ENCODE results near the gene NUDT21. TPM values are rescaled to one million over a fixed set of nuclear protein-coding genes. Genes with fewer than 3 reads are reported as not detected.

The NUDT21 gene
- total RNA-seq, 2 donors from 2014 or later, result 92.4 to 135 TPM

DNA sequence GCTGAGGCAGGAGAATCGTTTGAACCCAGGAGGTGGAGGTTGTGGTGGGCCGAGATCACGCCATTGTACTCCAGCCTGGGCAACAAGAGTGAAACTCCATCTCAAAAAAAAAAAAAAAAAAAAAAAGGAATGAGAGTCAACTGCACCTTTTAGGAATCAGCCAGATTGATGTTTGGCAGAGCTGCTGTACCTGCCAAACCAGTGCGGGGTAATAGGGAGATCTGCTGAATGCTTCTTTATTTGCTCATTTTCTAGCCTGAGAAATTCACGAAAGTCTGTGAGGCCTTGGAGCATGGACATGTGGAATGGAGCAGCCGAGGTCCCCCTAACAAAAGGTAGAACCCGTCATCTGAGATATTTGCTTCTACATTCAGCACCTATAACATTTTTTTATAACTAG is 18.6 kb upstream of the NUDT21 start:
- no peak overlapping the region for H3K4me3 ChIP-seq
- H3K27ac ChIP-seq, result no peak overlapping the region
- H3K9me3 ChIP-seq, result no peaks in the 10 kb centered on the region
- no peak for DNase-seq
- no peaks in the 10 kb centered on the region for H3K27me3 ChIP-seq
- intact Hi-C loops (cut with DNase I), result no loop called here
- H3K36me3 ChIP-seq, result peaks cover 13% of the 10 kb centered on the region
- H3K9ac ChIP-seq (ENCODE audit: low read depth in 2 of 2, low read length in 2 of 2), result no peak overlapping the region
- TF ChIP-seq, protein P1, sequence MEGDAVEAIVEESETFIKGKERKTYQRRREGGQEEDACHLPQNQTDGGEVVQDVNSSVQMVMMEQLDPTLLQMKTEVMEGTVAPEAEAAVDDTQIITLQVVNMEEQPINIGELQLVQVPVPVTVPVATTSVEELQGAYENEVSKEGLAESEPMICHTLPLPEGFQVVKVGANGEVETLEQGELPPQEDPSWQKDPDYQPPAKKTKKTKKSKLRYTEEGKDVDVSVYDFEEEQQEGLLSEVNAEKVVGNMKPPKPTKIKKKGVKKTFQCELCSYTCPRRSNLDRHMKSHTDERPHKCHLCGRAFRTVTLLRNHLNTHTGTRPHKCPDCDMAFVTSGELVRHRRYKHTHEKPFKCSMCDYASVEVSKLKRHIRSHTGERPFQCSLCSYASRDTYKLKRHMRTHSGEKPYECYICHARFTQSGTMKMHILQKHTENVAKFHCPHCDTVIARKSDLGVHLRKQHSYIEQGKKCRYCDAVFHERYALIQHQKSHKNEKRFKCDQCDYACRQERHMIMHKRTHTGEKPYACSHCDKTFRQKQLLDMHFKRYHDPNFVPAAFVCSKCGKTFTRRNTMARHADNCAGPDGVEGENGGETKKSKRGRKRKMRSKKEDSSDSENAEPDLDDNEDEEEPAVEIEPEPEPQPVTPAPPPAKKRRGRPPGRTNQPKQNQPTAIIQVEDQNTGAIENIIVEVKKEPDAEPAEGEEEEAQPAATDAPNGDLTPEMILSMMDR (IDR thresholded peaks at IDR 0.05), result no peak
- no peaks in the 10 kb centered on the region for H3K4me1 ChIP-seq

DNA sequence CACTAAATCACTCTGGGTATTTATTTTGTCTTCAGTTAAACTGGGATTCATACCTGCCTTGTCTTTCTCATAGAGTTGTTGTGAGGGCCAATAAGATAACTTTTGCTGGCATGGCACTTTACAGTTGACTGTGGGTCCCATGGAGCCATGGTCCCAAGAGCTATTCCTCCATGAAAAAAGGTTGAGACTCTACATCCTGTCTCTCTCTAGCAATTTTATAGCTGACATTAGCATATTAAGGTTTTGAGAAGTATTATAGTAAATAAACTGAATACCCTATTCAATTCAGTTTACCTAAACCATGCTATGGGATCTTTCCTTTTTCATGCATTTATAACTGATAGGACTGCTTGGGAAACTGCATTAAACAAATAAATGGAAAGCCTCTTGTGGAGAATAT is 17.7 kb upstream of the NUDT21 start:
- intact Hi-C loops (cut with DNase I), result no loop called here
- TF ChIP-seq, protein P1 (IDR thresholded peaks at IDR 0.05), result no peak
- H3K9ac ChIP-seq (ENCODE audit: low read depth in 2 of 2, low read length in 2 of 2), result no peak overlapping the region

GRCh38 chr16:56466344-56466743 is 15.2 kb upstream of the NUDT21 start:
- Histone ChIP-seq H3K27me3 (no peaks in the 10 kb centered on the region), H3K4me1 (no peaks in the 10 kb centered on the region), H3K9me3 (no peaks in the 10 kb centered on the region), H3K9ac (ENCODE audit: low read depth in 2 of 2, low read length in 2 of 2) (no peak overlapping the region), H3K27ac (no peak overlapping the region), H3K4me3 (no peak overlapping the region), H3K36me3 (peaks cover 19% of the 10 kb centered on the region)
- DNase-seq, result no peak
- TF ChIP-seq, protein P1 (IDR thresholded peaks at IDR 0.05), result no peak
- intact Hi-C loops (cut with DNase I), result no loop called here

More for the DNA sequence above, 17.7 kb upstream of the NUDT21 start:
- Histone ChIP-seq H3K27ac (no peak overlapping the region), H3K36me3 (peaks cover 13% of the 10 kb centered on the region), H3K4me1 (no peaks in the 10 kb centered on the region), H3K4me3 (no peak overlapping the region), H3K27me3 (no peaks in the 10 kb centered on the region), H3K9me3 (no peaks in the 10 kb centered on the region)
- DNase-seq, result no peak

GRCh38 chr16:56463153-56463552 is 12.0 kb upstream of the NUDT21 start:
- peaks cover 13% of the 10 kb centered on the region for H3K36me3 ChIP-seq
- no peak overlapping the region for H3K27ac ChIP-seq
- H3K4me3 ChIP-seq, result no peak overlapping the region
- no peaks in the 10 kb centered on the region for H3K4me1 ChIP-seq
- H3K27me3 ChIP-seq, result no peaks in the 10 kb centered on the region
- TF ChIP-seq, protein P1 (IDR thresholded peaks at IDR 0.05), result no peak
- no peaks in the 10 kb centered on the region for H3K9me3 ChIP-seq
- H3K9ac ChIP-seq (ENCODE audit: low read depth in 2 of 2, low read length in 2 of 2), result no peak overlapping the region
- intact Hi-C loops (cut with DNase I), result no loop called here
- no peak for DNase-seq

DNA sequence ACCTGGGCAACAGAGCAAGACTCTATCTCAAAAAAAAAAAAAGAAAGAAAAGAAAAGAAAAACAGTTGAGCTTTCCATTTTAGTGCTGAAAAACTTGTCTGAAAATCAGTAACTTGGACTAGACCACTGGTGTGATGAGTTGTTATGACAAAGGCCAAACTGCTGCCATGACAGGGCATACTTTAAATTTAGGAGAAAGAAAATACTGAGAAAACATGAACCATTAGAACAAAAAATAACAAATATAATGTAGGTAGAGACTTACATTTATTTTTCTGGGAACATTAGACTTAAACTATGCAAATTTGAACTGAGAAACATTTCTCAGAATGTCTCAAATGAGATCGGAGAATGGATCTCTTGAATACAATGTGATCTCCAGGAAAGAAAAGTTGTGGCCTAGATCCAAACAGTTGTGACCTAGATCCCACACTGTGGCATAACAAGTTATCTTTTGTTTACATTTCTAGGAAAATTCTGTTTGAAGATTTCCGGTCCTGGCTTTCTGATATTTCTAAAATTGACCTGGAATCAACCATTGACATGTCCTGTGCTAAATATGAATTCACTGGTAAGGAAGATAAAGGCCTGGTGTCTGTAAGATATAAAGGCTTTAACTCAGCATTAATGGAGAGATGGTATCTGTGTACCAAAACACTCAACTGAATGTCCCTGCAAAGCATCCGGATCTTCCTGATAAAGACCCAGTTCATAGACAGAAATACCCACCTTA is 11.1 kb upstream of the NUDT21 start:
- intact Hi-C loops (cut with DNase I), result no loop called here

More for the DNA sequence above, 11.1 kb upstream of the NUDT21 start:
- H3K4me1 ChIP-seq, result no peaks in the 10 kb centered on the region
- H3K9ac ChIP-seq (ENCODE audit: low read depth in 2 of 2, low read length in 2 of 2), result no peak overlapping the region
- no peaks in the 10 kb centered on the region for H3K9me3 ChIP-seq
- H3K27ac ChIP-seq, result no peak overlapping the region
- TF ChIP-seq, protein P1 (IDR thresholded peaks at IDR 0.05), result no peak
- no peak overlapping the region for H3K4me3 ChIP-seq
- DNase-seq, result no peak
- no peaks in the 10 kb centered on the region for H3K27me3 ChIP-seq
- peaks cover 6% of the 10 kb centered on the region for H3K36me3 ChIP-seq

Measured in colonic mucosa (tissue), 4 donors.